Measurements from ENCODE around the gene NEDD8. TPM values are rescaled to one million over a fixed set of nuclear protein-coding genes. Genes with fewer than 3 reads are reported as not detected.

NEDD8 gene
- total RNA-seq, 1 donor from 2014 or later, result 180 TPM

DNA sequence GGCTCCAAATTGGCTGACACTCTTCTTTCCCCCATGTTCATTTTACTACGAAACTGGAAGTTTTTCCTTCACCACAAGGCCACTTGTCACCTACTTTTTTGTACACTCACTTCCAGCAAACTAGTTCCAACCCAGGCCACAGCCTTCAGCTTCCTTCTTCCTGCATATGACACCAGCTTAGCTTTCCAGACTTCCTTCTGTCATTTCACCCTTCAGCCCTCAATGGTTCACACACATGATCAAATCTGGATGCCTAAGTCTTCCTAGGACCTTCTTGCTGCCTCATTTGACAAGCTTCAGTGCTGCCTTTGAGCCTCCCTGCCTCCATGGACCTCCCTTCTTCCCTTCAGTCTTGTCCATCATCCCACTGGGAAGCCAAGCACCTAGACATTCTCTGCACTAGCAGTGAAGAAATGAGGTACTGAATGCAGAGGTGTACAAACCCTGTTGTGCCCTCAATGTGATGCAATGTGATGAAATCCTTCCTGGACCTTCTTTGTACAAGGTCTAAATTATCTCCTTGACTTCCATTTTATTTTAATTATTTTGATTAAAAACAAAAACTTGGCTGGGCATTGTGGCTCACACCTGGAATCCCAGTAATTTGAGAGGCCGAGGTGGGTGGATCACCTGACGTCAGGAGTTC is 64.6 kb downstream of the NEDD8 start:
- H3K36me3 ChIP-seq (ENCODE audit: control insufficient read depth, insufficient read depth, low read length), result peaks cover 7% of the 10 kb centered on the region
- no peak for DNase-seq (ENCODE audit: low read depth)
- TF ChIP-seq, protein P1, sequence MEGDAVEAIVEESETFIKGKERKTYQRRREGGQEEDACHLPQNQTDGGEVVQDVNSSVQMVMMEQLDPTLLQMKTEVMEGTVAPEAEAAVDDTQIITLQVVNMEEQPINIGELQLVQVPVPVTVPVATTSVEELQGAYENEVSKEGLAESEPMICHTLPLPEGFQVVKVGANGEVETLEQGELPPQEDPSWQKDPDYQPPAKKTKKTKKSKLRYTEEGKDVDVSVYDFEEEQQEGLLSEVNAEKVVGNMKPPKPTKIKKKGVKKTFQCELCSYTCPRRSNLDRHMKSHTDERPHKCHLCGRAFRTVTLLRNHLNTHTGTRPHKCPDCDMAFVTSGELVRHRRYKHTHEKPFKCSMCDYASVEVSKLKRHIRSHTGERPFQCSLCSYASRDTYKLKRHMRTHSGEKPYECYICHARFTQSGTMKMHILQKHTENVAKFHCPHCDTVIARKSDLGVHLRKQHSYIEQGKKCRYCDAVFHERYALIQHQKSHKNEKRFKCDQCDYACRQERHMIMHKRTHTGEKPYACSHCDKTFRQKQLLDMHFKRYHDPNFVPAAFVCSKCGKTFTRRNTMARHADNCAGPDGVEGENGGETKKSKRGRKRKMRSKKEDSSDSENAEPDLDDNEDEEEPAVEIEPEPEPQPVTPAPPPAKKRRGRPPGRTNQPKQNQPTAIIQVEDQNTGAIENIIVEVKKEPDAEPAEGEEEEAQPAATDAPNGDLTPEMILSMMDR (IDR thresholded peaks at IDR 0.05; ENCODE audit: insufficient read depth, low read length, poor library complexity, severe bottlenecking), result no peak
- H3K4me3 ChIP-seq (ENCODE audit: low read depth, low read length), result no peak overlapping the region
- H3K27me3 ChIP-seq (ENCODE audit: control insufficient read depth, insufficient read depth, low read length), result no peaks in the 10 kb centered on the region

Other genes starting within 250 kb of the NEDD8 start
- 6.4 and 16.7 TPM in 2 replicates for gene DHRS4L2, start 243.4 kb downstream of the NEDD8 start, total RNA-seq
- gene CARMIL3, start 180.4 kb downstream of the NEDD8 start, total RNA-seq, result 1.5 and 2.3 TPM in 2 replicates
- not detected in 2 replicates for gene CPNE6, start 160.8 kb downstream of the NEDD8 start, total RNA-seq
- gene PCK2, start 138.1 kb downstream of the NEDD8 start, total RNA-seq, result 127 and 142 TPM in 2 replicates
- 63.3 and 83.9 TPM in 2 replicates for gene DCAF11, start 117.6 kb downstream of the NEDD8 start, total RNA-seq
- 3.6 and 4.8 TPM in 2 replicates for gene NRL, start 117.4 kb downstream of the NEDD8 start, total RNA-seq
- not detected in 2 replicates for gene FITM1, start 101.7 kb downstream of the NEDD8 start, total RNA-seq
- 216 and 234 TPM in 2 replicates for gene PSME1, start 96.2 kb downstream of the NEDD8 start, total RNA-seq
- gene EMC9, start 90.8 kb downstream of the NEDD8 start, total RNA-seq, result 17.1 and 23.2 TPM in 2 replicates
- 110 and 115 TPM in 2 replicates for gene PSME2, start 85.8 kb downstream of the NEDD8 start, total RNA-seq
- gene RNF31, start 84.9 kb downstream of the NEDD8 start, total RNA-seq, result 70.7 and 77.0 TPM in 2 replicates
- 66.5 and 71.3 TPM in 2 replicates for gene IRF9, start 71.1 kb downstream of the NEDD8 start, total RNA-seq
- 69.2 and 77.8 TPM in 2 replicates for gene REC8, start 60.3 kb downstream of the NEDD8 start, total RNA-seq
- 59.3 and 67.2 TPM in 2 replicates for gene IPO4, start 43.6 kb downstream of the NEDD8 start, total RNA-seq
- gene TM9SF1, start 36.9 kb downstream of the NEDD8 start, total RNA-seq, result 55.6 and 58.1 TPM in 2 replicates
- gene TSSK4, start 26.7 kb downstream of the NEDD8 start, total RNA-seq, result not detected in 2 replicates
- 92.8 and 112 TPM in 2 replicates for gene CHMP4A, start 18.9 kb downstream of the NEDD8 start, total RNA-seq
- 11.8 and 19.9 TPM in 2 replicates for gene MDP1, start 16.3 kb downstream of the NEDD8 start, total RNA-seq
- gene GMPR2, start 562 bp upstream of the NEDD8 start, total RNA-seq, result 54.7 and 56.6 TPM in 2 replicates
- gene TINF2, start 10.3 kb upstream of the NEDD8 start, total RNA-seq, result 57.3 and 67.2 TPM in 2 replicates
- gene TGM1, start 30.8 kb upstream of the NEDD8 start, total RNA-seq, result 3.1 and 12.3 TPM in 2 replicates
- 54.0 and 59.2 TPM in 2 replicates for gene RABGGTA, start 39.2 kb upstream of the NEDD8 start, total RNA-seq
- 44.9 and 48.5 TPM in 2 replicates for gene DHRS1, start 67.4 kb upstream of the NEDD8 start, total RNA-seq
- gene NOP9, start 67.5 kb upstream of the NEDD8 start, total RNA-seq, result 27.1 and 28.7 TPM in 2 replicates
- 1.1 and 3.8 TPM in 2 replicates for gene CIDEB, start 75.6 kb upstream of the NEDD8 start, total RNA-seq
- 1.5 and 8.0 TPM in 2 replicates for gene LTB4R2, start 77.8 kb upstream of the NEDD8 start, total RNA-seq
- gene LTB4R, start 79.1 kb upstream of the NEDD8 start, total RNA-seq, result 2.8 and 4.7 TPM in 2 replicates
- gene ADCY4, start 102.7 kb upstream of the NEDD8 start, total RNA-seq, result 4.0 and 9.0 TPM in 2 replicates
- 2.3 and 2.9 TPM in 2 replicates for gene RIPK3, start 107.6 kb upstream of the NEDD8 start, total RNA-seq
- gene NFATC4, start 135.8 kb upstream of the NEDD8 start, total RNA-seq, result 8.0 and 14.0 TPM in 2 replicates
- gene NYNRIN, start 166.6 kb upstream of the NEDD8 start, total RNA-seq, result 6.0 and 6.3 TPM in 2 replicates
- 0.34 and 0.88 TPM in 2 replicates for gene CBLN3, start 197.3 kb upstream of the NEDD8 start, total RNA-seq
- 44.0 and 47.8 TPM in 2 replicates for gene KHNYN, start 197.6 kb upstream of the NEDD8 start, total RNA-seq
- gene SDR39U1, start 210.4 kb upstream of the NEDD8 start, total RNA-seq, result 29.7 and 44.8 TPM in 2 replicates

Data from kidney epithelial cell (primary cell).